ENCODE results near the gene SMTN.
"Not testable (repeated sequence)": the region's sequence is repeated elsewhere in the genome, so short reads cannot be mapped to it uniquely, and the experiment has no call there.

Gene SMTN

DNA sequence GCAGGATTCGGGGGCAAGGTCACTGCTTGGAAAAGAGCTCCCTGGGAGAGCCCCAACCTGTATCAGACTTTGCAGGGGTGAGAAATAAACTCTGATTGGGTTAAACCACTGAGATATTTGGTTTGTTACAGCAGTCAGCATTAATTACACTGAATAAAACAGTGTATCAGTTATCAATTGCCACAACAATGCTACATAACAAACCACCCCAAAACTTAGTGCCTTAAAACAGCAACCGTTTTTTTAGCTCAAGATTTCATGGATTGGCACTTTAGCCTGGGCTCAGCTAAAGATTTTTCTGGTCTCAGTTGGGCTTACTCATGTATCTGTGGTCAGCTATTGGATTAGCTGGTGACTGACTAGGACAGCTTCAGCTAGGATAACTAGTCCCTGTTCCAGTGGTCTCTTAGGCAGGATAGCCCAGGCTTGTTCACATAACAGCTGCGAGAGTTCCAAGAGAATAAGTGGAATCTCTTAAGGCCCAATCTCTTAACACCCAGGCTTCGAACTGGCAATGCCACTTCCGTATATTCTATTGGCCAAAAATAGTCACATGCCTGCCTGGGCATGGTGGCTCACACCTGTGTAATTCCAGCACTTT, 7.5 kb upstream of the SMTN start:
- H3K27me3 ChIP-seq (ENCODE audit: control insufficient read depth in 1 of 2, insufficient read depth in 2 of 2, low read length in 2 of 2); H3K27ac ChIP-seq (ENCODE audit: low read length); H3K9me3 ChIP-seq (ENCODE audit: control insufficient read depth in 2 of 2, low read length in 2 of 2); H3K36me3 ChIP-seq (ENCODE audit: control insufficient read depth in 2 of 2, insufficient read depth in 2 of 2, low read length in 2 of 2); H3K4me3 ChIP-seq (ENCODE audit: low read length in 2 of 2); H3K9ac ChIP-seq (ENCODE audit: low read length in 2 of 2); H3K4me1 ChIP-seq (ENCODE audit: control insufficient read depth, insufficient read depth, low read length): not testable (repeated sequence)

GRCh38 chr22:31075961-31076360, 5.2 kb upstream of the SMTN start:
- Histone ChIP-seq H3K36me3 (ENCODE audit: control insufficient read depth in 2 of 2, insufficient read depth in 2 of 2, low read length in 2 of 2) (no peaks in the 10 kb centered on the region), H3K27ac (ENCODE audit: low read length) (peak overlapping the region; percentile 37), H3K27me3 (ENCODE audit: control insufficient read depth in 1 of 2, insufficient read depth in 2 of 2, low read length in 2 of 2) (no peaks in the 10 kb centered on the region), H3K9me3 (ENCODE audit: control insufficient read depth in 2 of 2, low read length in 2 of 2) (no peaks in the 10 kb centered on the region), H3K9ac (ENCODE audit: low read length in 2 of 2) (no peak overlapping the region), H3K4me1 (ENCODE audit: control insufficient read depth, insufficient read depth, low read length) (peaks cover 17% of the 10 kb centered on the region), H3K4me3 (ENCODE audit: low read length in 2 of 2) (no peak overlapping the region)

DNA sequence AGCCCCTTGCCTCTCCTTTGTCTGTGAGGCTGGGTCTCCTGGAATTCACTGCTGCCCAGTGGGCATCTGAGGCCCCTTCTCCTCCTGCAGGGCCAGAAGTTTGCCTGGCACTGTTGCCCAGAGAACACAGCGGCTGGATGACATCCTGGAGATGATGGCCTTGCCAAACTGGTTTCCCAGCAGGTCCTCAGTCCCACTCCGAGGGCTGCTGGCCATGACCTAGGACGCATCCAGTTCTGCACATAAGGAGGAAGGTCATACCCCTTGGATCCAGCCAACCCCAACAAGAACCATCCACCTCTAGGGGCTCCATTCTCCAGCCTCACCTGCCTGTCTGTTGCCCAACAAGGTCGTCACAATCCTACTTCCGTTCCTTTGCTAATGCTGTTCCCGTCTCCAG, 3.4 kb upstream of the SMTN start:
- no peaks in the 10 kb centered on the region for H3K9me3 ChIP-seq (ENCODE audit: control insufficient read depth in 2 of 2, low read length in 2 of 2)
- H3K27me3 ChIP-seq (ENCODE audit: control insufficient read depth in 1 of 2, insufficient read depth in 2 of 2, low read length in 2 of 2), result no peaks in the 10 kb centered on the region
- H3K4me1 ChIP-seq (ENCODE audit: control insufficient read depth, insufficient read depth, low read length), result peaks cover 29% of the 10 kb centered on the region
- no peak overlapping the region for H3K9ac ChIP-seq (ENCODE audit: low read length in 2 of 2)
- no peak overlapping the region for H3K27ac ChIP-seq (ENCODE audit: low read length)
- H3K4me3 ChIP-seq (ENCODE audit: low read length in 2 of 2), result no peak overlapping the region
- no peaks in the 10 kb centered on the region for H3K36me3 ChIP-seq (ENCODE audit: control insufficient read depth in 2 of 2, insufficient read depth in 2 of 2, low read length in 2 of 2)

- not testable (repeated sequence) for H3K4me3 ChIP-seq (ENCODE audit: low read length in 2 of 2); H3K9me3 ChIP-seq (ENCODE audit: control insufficient read depth in 2 of 2, low read length in 2 of 2); H3K9ac ChIP-seq (ENCODE audit: low read length in 2 of 2); H3K36me3 ChIP-seq (ENCODE audit: control insufficient read depth in 2 of 2, insufficient read depth in 2 of 2, low read length in 2 of 2); H3K27me3 ChIP-seq (ENCODE audit: control insufficient read depth in 1 of 2, insufficient read depth in 2 of 2, low read length in 2 of 2); H3K27ac ChIP-seq (ENCODE audit: low read length)
- peaks cover 37% of the 10 kb centered on the region for H3K4me1 ChIP-seq (ENCODE audit: control insufficient read depth, insufficient read depth, low read length)
These were observed 2.7 kb upstream of the SMTN start for GRCh38 chr22:31078389-31078788.

DNA sequence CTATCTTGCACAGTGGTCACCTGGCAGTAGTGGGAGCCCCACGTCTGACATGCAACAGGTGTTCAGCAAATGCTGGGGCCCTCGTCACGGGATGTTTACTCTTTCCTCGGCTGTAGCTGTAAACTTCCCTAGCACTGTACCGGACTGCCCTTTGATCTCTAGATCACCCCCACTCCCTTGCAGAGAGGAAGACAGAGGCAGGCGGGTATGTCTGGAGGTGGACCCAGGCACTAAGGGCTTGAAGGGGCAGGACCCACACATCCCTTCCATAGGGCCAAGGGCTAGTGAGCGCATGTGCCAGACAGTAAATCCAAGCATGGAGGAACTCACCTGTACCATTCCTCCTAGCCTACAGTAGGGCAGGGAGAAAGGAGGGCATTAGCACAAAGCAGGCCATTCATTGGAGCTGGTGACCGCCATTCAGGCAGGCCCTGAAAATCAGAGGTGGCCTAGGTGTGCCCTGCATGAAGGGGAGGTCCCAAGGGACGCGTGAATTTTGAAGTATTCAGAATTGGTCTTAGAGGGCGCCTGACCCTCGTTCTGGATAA, 1.9 kb upstream of the SMTN start:
- Histone ChIP-seq H3K4me3 (ENCODE audit: low read length in 2 of 2) (no peak overlapping the region), H3K9ac (ENCODE audit: low read length in 2 of 2) (no peak overlapping the region), H3K4me1 (ENCODE audit: control insufficient read depth, insufficient read depth, low read length) (peaks cover 44% of the 10 kb centered on the region), H3K27me3 (ENCODE audit: control insufficient read depth in 1 of 2, insufficient read depth in 2 of 2, low read length in 2 of 2) (no peaks in the 10 kb centered on the region), H3K27ac (ENCODE audit: low read length) (no peak overlapping the region), H3K36me3 (ENCODE audit: control insufficient read depth in 2 of 2, insufficient read depth in 2 of 2, low read length in 2 of 2) (peaks cover 0 to 11% of the 10 kb centered on the region in 2 donors), H3K9me3 (ENCODE audit: control insufficient read depth in 2 of 2, low read length in 2 of 2) (no peaks in the 10 kb centered on the region)

DNA sequence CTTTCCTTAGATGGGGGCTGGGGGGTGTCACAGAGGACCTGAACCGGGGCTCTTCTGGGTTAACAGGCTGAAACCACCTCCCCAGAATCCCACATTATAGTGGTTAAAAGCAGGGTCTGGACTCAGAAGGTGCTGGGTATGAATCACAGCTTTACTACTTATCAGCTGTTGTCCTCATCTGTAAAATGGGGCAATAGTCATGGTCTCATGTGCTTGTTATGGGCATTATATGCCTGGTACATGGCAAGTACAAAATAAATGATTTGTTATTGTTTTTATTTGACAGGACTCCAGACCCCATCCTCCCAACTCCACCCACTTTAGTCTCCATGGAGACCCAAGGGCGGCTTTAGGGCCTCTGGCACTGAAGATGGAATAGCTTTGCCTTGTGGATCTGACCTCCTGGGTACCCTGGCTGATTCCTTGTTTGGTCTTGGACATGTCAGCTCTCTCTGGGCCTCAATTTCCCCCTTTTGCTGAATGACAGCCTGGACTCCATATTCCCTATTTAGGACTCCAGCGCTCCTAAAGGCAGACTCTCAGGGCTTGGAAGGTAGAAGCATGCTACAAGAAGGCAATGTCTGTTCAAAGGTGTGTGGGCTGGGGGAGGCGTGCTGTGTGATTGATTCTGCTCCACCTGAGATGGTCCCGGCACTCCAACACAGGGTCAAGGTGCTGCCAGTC, 812 bp upstream of the SMTN start:
- peak overlapping the region; percentile 96 to 98 for H3K9ac ChIP-seq (ENCODE audit: low read length in 2 of 2)

DNA sequence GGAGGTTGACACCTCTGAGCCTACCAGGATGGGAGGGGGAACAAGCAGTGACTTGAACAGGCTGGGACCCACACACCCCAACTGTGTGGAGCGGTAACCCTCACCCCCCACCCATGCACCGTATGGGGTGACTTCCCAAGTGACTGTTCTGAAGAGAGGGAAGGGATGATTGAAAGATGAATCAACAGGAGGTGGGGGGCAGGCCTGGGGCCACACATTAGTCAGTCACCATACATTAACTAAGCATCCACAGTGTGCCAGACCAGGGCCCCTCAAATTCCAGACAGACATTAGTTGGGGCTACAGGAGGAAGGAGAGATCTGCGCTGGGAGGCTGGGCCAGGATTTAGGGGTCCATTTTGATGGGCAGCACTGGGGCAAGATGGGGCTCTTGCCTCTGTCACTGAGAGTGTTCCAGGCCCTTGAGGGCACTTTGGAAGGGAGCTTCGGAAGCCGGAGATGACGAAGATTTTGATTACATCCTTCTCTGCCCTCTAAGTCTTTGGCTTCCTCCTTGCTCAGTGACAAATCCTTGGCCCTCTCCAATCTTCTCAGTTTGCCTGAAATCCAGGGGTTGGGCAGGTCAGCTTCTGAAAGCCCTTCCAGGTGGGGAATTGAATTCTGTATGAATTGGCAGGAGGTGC, 966 bp downstream of the SMTN start:
- Histone ChIP-seq H3K4me1 (ENCODE audit: control insufficient read depth, insufficient read depth, low read length) (peaks cover 64% of the 10 kb centered on the region), H3K4me3 (ENCODE audit: low read length in 2 of 2) (peak overlapping the region; percentile 92 to 96), H3K36me3 (ENCODE audit: control insufficient read depth in 2 of 2, insufficient read depth in 2 of 2, low read length in 2 of 2) (peaks cover 0 to 12% of the 10 kb centered on the region in 2 donors), H3K9me3 (ENCODE audit: control insufficient read depth in 2 of 2, low read length in 2 of 2) (no peaks in the 10 kb centered on the region), H3K9ac (ENCODE audit: low read length in 2 of 2) (peak overlapping the region; percentile 96 to 98), H3K27me3 (ENCODE audit: control insufficient read depth in 1 of 2, insufficient read depth in 2 of 2, low read length in 2 of 2) (no peaks in the 10 kb centered on the region), H3K27ac (ENCODE audit: low read length) (peak overlapping the region; percentile 98)

More for the DNA sequence above, 812 bp upstream of the SMTN start:
- Histone ChIP-seq H3K36me3 (ENCODE audit: control insufficient read depth in 2 of 2, insufficient read depth in 2 of 2, low read length in 2 of 2) (peaks cover 0 to 12% of the 10 kb centered on the region in 2 donors), H3K9me3 (ENCODE audit: control insufficient read depth in 2 of 2, low read length in 2 of 2) (no peaks in the 10 kb centered on the region), H3K4me1 (ENCODE audit: control insufficient read depth, insufficient read depth, low read length) (peaks cover 54% of the 10 kb centered on the region), H3K27ac (ENCODE audit: low read length) (peak overlapping the region; percentile 98), H3K4me3 (ENCODE audit: low read length in 2 of 2) (peak overlapping the region; percentile 68 to 96), H3K27me3 (ENCODE audit: control insufficient read depth in 1 of 2, insufficient read depth in 2 of 2, low read length in 2 of 2) (no peaks in the 10 kb centered on the region)

- peaks cover 71% of the 10 kb centered on the region for H3K4me1 ChIP-seq (ENCODE audit: control insufficient read depth, insufficient read depth, low read length)
These were observed 1.7 kb downstream of the SMTN start for GRCh38 chr22:31082606-31083376.

DNA sequence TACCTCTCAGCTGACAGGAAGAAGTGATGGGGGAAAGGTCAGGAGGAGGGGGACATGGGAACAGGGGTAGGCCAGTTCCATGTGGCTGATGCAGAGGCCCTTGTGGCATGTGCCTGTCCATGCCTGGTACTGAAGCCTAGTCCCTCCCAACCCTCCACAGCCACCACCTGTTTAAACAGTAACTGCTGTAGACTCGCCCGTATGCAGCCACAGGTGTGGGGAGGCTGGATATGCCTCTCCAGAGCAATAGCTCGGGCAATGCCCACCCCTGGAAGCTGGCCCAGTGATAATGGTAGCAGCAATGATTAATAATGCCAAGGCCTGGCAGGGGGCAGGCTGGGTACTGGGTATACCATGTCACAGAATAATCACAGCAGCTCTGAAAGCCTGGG, 2.3 kb downstream of the SMTN start:
- Histone ChIP-seq H3K9ac (ENCODE audit: low read length in 2 of 2) (peak overlapping the region; percentile 76 to 96), H3K27ac (ENCODE audit: low read length) (peak overlapping the region; percentile 98), H3K4me3 (ENCODE audit: low read length in 2 of 2) (peak overlapping the region; percentile 92 to 96), H3K36me3 (ENCODE audit: control insufficient read depth in 2 of 2, insufficient read depth in 2 of 2, low read length in 2 of 2) (peaks cover 4 to 19% of the 10 kb centered on the region in 2 donors), H3K4me1 (ENCODE audit: control insufficient read depth, insufficient read depth, low read length) (peaks cover 77% of the 10 kb centered on the region), H3K9me3 (ENCODE audit: control insufficient read depth in 2 of 2, low read length in 2 of 2) (no peaks in the 10 kb centered on the region), H3K27me3 (ENCODE audit: control insufficient read depth in 1 of 2, insufficient read depth in 2 of 2, low read length in 2 of 2) (no peaks in the 10 kb centered on the region)

More at GRCh38 chr22:31082606-31083376, 1.7 kb downstream of the SMTN start:
- H3K36me3 ChIP-seq (ENCODE audit: control insufficient read depth in 2 of 2, insufficient read depth in 2 of 2, low read length in 2 of 2), result peaks cover 0 to 14% of the 10 kb centered on the region in 2 donors
- peak overlapping the region; percentile 96 to 98 for H3K9ac ChIP-seq (ENCODE audit: low read length in 2 of 2)
- H3K4me3 ChIP-seq (ENCODE audit: low read length in 2 of 2), result peak overlapping the region; percentile 92 to 96
- peak overlapping the region; percentile 98 for H3K27ac ChIP-seq (ENCODE audit: low read length)
- no peaks in the 10 kb centered on the region for H3K9me3 ChIP-seq (ENCODE audit: control insufficient read depth in 2 of 2, low read length in 2 of 2)
- H3K27me3 ChIP-seq (ENCODE audit: control insufficient read depth in 1 of 2, insufficient read depth in 2 of 2, low read length in 2 of 2), result no peaks in the 10 kb centered on the region

Data from stomach smooth muscle (tissue), 2 donors.